Liver (tissue), 9 donors: Measurements from ENCODE around the gene YWHAE. TPM values are rescaled to one million over a fixed set of nuclear protein-coding genes. Genes with fewer than 3 reads are reported as not detected.

ENCODE experiments used
- DNase-seq: peaks from one replicate; pipeline ENCODE4 v3.0.0-alpha.2; 2017; ENCODE audit warnings: low spot score
- H3K27ac ChIP-seq, 2 donors: one replicate each; pipeline ENCODE4 v1.7.0; 2013; ENCODE audit warnings: inconsistent platforms in 2 of 2, low read length in 2 of 2, control low read depth in 1 of 2, low read depth in 1 of 2, mild to moderate bottlenecking in 1 of 2
- H3K27me3 ChIP-seq, 4 donors: one replicate each; pipeline versions ENCODE4 v1.6.1 to v1.7.0; 2013; ENCODE audit warnings: low read length in 3 of 4, inconsistent platforms in 1 of 4, mild to moderate bottlenecking in 1 of 4, moderate library complexity in 1 of 4; ENCODE audit not compliant: control insufficient read depth in 4 of 4, insufficient read depth in 4 of 4
- H3K36me3 ChIP-seq, 4 donors: one replicate each; pipeline versions ENCODE4 v1.6.1 to v1.7.0; 2013; ENCODE audit warnings: low read length in 3 of 4, mild to moderate bottlenecking in 3 of 4, low read depth in 1 of 4, moderate library complexity in 1 of 4; ENCODE audit not compliant: control insufficient read depth in 4 of 4, insufficient read depth in 3 of 4
- H3K4me1 ChIP-seq, 4 donors: one replicate each; pipeline versions ENCODE4 v1.6.1 to v1.7.0; 2013; ENCODE audit warnings: low read length in 3 of 4, mild to moderate bottlenecking in 3 of 4, moderate library complexity in 1 of 4; ENCODE audit not compliant: control insufficient read depth in 4 of 4, insufficient read depth in 4 of 4
- H3K4me3 ChIP-seq, 3 donors: one replicate each; pipeline versions ENCODE4 v1.6.1 to v1.7.0; 2013; ENCODE audit warnings: low read length in 3 of 3, control low read depth in 1 of 3, low read depth in 1 of 3, mild to moderate bottlenecking in 1 of 3
- H3K9ac ChIP-seq, 2 donors: one replicate each; pipeline ENCODE4 v1.7.0; 2013; ENCODE audit warnings: low read length in 2 of 2, mild to moderate bottlenecking in 2 of 2, moderate library complexity in 2 of 2, control low read depth in 1 of 2, low read depth in 1 of 2
- H3K9me3 ChIP-seq, 4 donors: one replicate each; pipeline versions ENCODE4 v1.6.1 to v1.7.0; 2013; ENCODE audit warnings: low read length in 3 of 4; ENCODE audit not compliant: control insufficient read depth in 4 of 4
- CTCF ChIP-seq: fragments of 150-350 bp; IDR thresholded peaks from 2 replicates; pipeline ENCODE4 v1.5.1; 2017; ENCODE audit warnings: improper control_type of control experiment, low read depth, low read length; ENCODE audit not compliant: missing input control
- EGR1 ChIP-seq, 2 donors: IDR thresholded peaks; 2 replicates each; pipeline ENCODE4 v1.6.1; 2016 to 2018; ENCODE audit warnings: antibody characterized with exemption in 2 of 2, low read depth in 2 of 2
- HNF4A ChIP-seq, 2 donors: conservative IDR thresholded peaks; 2 replicates each; pipeline ENCODE4 v1.6.1; 2016; ENCODE audit warnings: antibody characterized with exemption in 2 of 2, mild to moderate bottlenecking in 2 of 2
- JUND ChIP-seq, 2 donors: IDR thresholded peaks; 2 replicates each; pipeline ENCODE4 v1.6.1; 2016; ENCODE audit warnings: antibody characterized with exemption in 2 of 2
- MAX ChIP-seq: IDR thresholded peaks from 2 replicates; pipeline ENCODE4 v1.6.1; 2016; ENCODE audit warnings: antibody characterized with exemption
- NR2F2 ChIP-seq: IDR thresholded peaks from 2 replicates; pipeline ENCODE4 v1.6.1; 2016; ENCODE audit warnings: antibody characterized with exemption
- SP1 ChIP-seq: IDR thresholded peaks from 2 replicates; pipeline ENCODE4 v1.6.1; 2018; ENCODE audit warnings: antibody characterized with exemption, mild to moderate bottlenecking
- WGBS: extraction: QIAGEN DNeasy Blood & Tissue Kit; methylation state at CpG from one replicate; pipeline ENCODE4 v1.1.7; 2013; 5-methylcytosine and 5-hydroxymethylcytosine counted together
- polyA plus RNA-seq, 2 donors: library from polyadenylated mRNA; stranded (reverse) in 1 of 2; unstranded in 1 of 2; fragments of 200-250 nt in 1 of 2; fragments of >200 nt in 1 of 2; fragmentation: Nextera tagmentation in 1 of 2; extraction: Ambion mirVana in 1 of 2; gene quantifications; one replicate each; pipeline versions ENCODE4 v1.2.1 to v1.2.3, GENCODE V29; 2013 to 2015
- total RNA-seq, 2 donors: library from RNA; depleted of rRNA; stranded (reverse); fragments of >200 nt; gene quantifications; one replicate each; pipeline ENCODE4 v1.2.3, GENCODE V29; 2014
- TF ChIP-seq, protein P1 (sequence below): IDR thresholded peaks from 2 replicates; pipeline ENCODE4 v1.6.1; 2016; ENCODE audit warnings: antibody characterized with exemption, mild to moderate bottlenecking
- donor health status: healthy.
- donor health status: healthy.
- donor health status: healthy.
- donor health status: healthy.
- donor health status: healthy.

Gene YWHAE
- total and polyA plus RNA-seq, 4 donors: 173 to 288 (median 202) TPM

GRCh38 chr17:1413281-1413791 is 13.3 kb upstream of the YWHAE start (continued):
- TF ChIP-seq CTCF: no peak

DNA sequence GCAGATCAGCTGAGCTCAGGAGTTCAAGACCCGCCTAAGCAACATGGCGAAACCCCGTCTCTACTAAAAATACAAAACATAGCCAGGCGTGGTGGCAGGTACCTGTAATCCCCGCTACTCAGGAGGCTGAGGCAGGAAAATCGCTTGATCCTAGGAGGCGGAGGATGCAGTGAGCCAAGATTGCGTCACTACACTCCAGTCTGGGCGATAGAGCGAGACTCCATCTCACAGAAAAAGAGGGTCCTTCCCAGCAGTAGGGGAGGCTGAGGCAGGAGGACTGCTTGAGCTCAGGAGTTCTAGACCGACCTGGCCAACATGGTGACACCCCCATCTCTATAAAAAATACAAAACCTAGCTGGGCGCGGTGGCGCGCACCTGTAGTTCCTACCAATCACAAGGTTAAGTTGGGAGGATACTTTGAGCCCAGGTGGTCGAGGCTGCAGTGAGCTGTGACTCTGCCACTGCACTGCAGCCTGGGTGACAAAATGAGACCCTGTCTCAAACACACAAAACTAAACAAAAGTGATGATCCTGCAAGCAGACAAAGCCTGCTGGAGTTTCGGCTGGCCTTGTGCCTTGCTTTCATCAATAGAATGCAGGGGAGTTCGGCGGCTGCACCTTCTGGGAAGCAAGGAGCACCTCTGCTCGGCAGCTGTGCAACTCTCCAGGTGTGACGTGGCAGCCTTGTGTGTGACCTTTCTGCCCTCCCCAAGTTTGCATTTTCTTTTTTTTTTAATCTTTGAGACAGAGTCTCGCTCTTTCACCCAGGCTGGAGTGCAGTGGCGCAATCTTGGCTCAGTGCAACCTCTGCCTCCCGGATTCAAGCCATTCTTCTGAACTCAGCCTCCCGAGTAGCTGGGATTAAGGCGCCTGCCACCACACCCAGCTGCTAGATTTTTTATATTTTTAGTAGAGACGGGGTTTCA is 12.4 kb upstream of the YWHAE start:
- WGBS: 61% methylated on average over 27 of the region's 27 CpGs
- TF ChIP-seq HNF4A (conservative IDR thresholded peaks at IDR 0.05) (peak in 1 of 2 donors; percentile 5), NR2F2 (no peak)

GRCh38 chr17:1402262-1402586 is 2.2 kb upstream of the YWHAE start:
- H3K27ac ChIP-seq: no peak overlapping the region
- WGBS: 93% methylated on average over 4 of the region's 4 CpGs
- H3K4me3 ChIP-seq: no peak overlapping the region
- TF ChIP-seq JUND (IDR thresholded peaks at IDR 0.05) (no peak), MAX (no peak), SP1 (no peak), EGR1 (IDR thresholded peaks at IDR 0.05; ENCODE audit: low read depth in 2 of 2) (no peak), CTCF (no peak), HNF4A (conservative IDR thresholded peaks at IDR 0.05) (no peak)
- TF ChIP-seq, protein P1, sequence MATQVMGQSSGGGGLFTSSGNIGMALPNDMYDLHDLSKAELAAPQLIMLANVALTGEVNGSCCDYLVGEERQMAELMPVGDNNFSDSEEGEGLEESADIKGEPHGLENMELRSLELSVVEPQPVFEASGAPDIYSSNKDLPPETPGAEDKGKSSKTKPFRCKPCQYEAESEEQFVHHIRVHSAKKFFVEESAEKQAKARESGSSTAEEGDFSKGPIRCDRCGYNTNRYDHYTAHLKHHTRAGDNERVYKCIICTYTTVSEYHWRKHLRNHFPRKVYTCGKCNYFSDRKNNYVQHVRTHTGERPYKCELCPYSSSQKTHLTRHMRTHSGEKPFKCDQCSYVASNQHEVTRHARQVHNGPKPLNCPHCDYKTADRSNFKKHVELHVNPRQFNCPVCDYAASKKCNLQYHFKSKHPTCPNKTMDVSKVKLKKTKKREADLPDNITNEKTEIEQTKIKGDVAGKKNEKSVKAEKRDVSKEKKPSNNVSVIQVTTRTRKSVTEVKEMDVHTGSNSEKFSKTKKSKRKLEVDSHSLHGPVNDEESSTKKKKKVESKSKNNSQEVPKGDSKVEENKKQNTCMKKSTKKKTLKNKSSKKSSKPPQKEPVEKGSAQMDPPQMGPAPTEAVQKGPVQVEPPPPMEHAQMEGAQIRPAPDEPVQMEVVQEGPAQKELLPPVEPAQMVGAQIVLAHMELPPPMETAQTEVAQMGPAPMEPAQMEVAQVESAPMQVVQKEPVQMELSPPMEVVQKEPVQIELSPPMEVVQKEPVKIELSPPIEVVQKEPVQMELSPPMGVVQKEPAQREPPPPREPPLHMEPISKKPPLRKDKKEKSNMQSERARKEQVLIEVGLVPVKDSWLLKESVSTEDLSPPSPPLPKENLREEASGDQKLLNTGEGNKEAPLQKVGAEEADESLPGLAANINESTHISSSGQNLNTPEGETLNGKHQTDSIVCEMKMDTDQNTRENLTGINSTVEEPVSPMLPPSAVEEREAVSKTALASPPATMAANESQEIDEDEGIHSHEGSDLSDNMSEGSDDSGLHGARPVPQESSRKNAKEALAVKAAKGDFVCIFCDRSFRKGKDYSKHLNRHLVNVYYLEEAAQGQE: no peak
- H3K9me3 ChIP-seq: no peaks in the 10 kb centered on the region
- no peak overlapping the region for H3K9ac ChIP-seq
- H3K4me1 ChIP-seq: peaks cover 7 to 22% (median 17%) of the 10 kb centered on the region in 4 donors
- no peaks in the 10 kb centered on the region for H3K27me3 ChIP-seq
- H3K36me3 ChIP-seq: no peaks in the 10 kb centered on the region
- no peak for DNase-seq

More for the DNA sequence above, 12.4 kb upstream of the YWHAE start:
- Histone ChIP-seq H3K9me3 (no peaks in the 10 kb centered on the region), H3K4me3 (peak overlapping the region in 1 of 3 donors; percentile 20), H3K4me1 (peaks cover 0 to 18% (median 10%) of the 10 kb centered on the region in 4 donors), H3K36me3 (no peaks in the 10 kb centered on the region), H3K27ac (peak overlapping the region; percentile 14 to 61), H3K27me3 (no peaks in the 10 kb centered on the region), H3K9ac (no peak overlapping the region)
- DNase-seq: no peak
